ENCODE results near the gene NECAB3. TPM values are rescaled to one million over a fixed set of nuclear protein-coding genes. Genes with fewer than 3 reads are reported as not detected.

Gene NECAB3
- total and polyA plus RNA-seq, 4 donors, result 10.6 to 53.1 (median 23.3) TPM

DNA sequence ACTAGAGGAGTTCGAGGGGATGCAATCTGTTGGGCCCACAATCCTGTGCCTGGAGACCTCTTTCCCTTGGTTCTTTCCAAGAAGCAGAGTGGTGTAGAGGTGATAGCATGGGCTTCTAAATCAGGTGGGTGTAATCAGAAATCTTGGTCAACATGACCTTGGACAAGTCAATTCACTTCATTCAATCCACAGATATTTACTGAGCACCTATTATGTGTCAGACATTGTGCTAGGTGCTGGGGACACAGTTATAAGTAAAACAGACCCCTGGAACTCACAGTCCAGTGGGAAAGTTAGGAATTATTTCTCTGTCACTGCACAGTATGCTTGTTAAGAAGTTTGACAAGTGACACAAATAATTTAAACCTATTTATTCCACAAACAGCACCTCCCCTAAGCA, 15.3 kb upstream of the NECAB3 start:
- H3K27ac ChIP-seq (ENCODE audit: low read depth in 1 of 2, low read length in 2 of 2), result no peak overlapping the region
- 95 to 97% methylated on average over 1 of the region's 1 CpG for WGBS, 2 donors
- intact Hi-C loops (cut with DNase I), result loop anchor here in 1 of 2 donors (5.0 kb wide), 1 partner anchor 33 kb away; the partner anchor contains the start of gene PXMP4

DNA sequence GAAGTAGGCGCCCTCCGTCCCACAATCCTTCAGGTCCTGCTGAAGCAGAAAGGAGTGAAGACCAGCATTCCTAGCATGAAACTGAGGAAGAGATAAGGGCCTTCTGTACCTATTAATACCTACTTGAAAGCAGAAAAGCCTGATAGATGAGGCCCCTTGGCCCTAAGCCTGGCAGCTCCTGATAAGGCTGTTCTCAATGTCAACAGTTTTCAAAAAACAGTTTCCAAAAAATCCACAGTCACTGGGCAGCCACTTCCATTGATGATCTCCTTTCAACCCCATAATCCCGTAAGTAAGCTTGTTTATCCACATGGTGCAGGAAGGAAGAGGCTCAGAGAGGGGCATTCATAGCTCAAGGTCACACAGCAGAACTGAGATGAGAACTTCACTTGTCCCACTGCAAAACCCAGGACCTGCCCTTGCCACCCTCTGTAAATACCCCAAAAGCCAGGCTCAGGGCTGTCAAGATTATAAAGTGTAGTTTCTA, 14.8 kb upstream of the NECAB3 start:
- Histone ChIP-seq H3K27me3 (ENCODE audit: control insufficient read depth in 1 of 2, insufficient read depth in 2 of 2, low read length in 1 of 2) (no peaks in the 10 kb centered on the region), H3K4me1 (ENCODE audit: control insufficient read depth in 1 of 2, insufficient read depth in 2 of 2, low read length in 2 of 2) (no peaks in the 10 kb centered on the region), H3K9me3 (ENCODE audit: control insufficient read depth, low read length) (no peaks in the 10 kb centered on the region), H3K36me3 (ENCODE audit: control insufficient read depth in 1 of 2, insufficient read depth in 2 of 2, low read length in 1 of 2) (no peaks in the 10 kb centered on the region), H3K27ac (ENCODE audit: low read depth in 1 of 2, low read length in 2 of 2) (no peak overlapping the region), H3K4me3 (ENCODE audit: low read length in 2 of 2) (no peak overlapping the region)
- WGBS, 2 donors, result 70 to 76% methylated on average over 3 of the region's 3 CpGs
- DNase-seq, result no peak
- intact Hi-C loops (cut with DNase I), result loop anchor here in 1 of 2 donors (5.0 kb wide), 1 partner anchor 33 kb away; the partner anchor contains the start of gene PXMP4
- ATAC-seq (ENCODE audit: low FRiP score), result no peak

More for the DNA sequence above, 15.3 kb upstream of the NECAB3 start:
- H3K4me1 ChIP-seq (ENCODE audit: control insufficient read depth in 1 of 2, insufficient read depth in 2 of 2, low read length in 2 of 2), result no peaks in the 10 kb centered on the region
- ATAC-seq (ENCODE audit: low FRiP score) (no peak), DNase-seq (no peak)
- no peaks in the 10 kb centered on the region for H3K36me3 ChIP-seq (ENCODE audit: control insufficient read depth in 1 of 2, insufficient read depth in 2 of 2, low read length in 1 of 2)
- H3K4me3 ChIP-seq (ENCODE audit: low read length in 2 of 2), result no peak overlapping the region
- H3K9me3 ChIP-seq (ENCODE audit: control insufficient read depth, low read length), result no peaks in the 10 kb centered on the region
- H3K27me3 ChIP-seq (ENCODE audit: control insufficient read depth in 1 of 2, insufficient read depth in 2 of 2, low read length in 1 of 2), result no peaks in the 10 kb centered on the region

DNA sequence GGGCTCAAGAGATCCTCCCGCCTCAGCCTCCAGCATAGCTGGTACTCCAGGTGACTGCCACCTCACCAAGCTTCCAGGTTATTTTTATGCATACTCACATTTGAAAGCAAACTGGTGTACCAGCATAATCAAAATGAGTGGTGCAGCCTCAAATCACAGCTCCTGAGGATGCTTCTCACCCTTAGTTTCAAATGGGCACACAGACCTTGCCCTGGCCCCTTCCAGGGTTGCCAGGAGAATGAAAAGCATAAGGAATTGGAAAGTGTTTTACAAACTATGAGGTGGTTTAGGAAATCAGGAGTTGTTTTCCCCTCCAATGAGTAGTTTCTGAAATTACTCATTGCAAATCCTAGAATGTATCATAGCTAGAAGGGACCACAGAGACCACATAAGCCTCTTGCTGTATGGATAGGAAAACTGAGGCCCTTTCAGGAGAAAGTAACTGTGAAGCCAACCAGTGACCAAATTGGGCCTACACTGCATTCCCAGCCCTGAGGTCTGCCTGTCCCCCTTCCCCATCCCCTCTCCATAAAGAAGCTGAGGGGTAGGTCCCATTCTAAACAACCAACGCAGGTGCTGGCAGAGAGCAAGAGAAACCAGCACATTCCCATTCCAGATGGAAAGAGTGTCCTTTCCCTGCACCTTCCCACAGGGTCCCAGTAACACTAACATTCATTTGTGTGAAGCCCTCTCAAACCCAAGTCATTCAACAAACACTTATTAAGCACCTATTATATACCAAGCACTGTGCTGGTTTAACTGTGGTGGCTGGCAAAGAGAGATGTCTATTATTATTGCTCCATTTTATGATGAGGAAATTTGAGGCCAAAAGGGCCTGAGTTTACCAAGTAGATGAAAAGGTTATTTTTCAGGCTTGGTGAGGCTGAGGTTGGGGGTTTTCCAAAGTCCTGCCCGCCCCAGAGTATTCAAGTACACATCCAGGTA, 14.0 kb upstream of the NECAB3 start:
- no peak overlapping the region for H3K27ac ChIP-seq (ENCODE audit: low read depth in 1 of 2, low read length in 2 of 2)
- ATAC-seq (ENCODE audit: low FRiP score), result no peak
- intact Hi-C loops (cut with DNase I), result loop anchor here in 1 of 2 donors (5.0 kb wide), 1 partner anchor 34 kb away; the partner anchor contains the start of gene PXMP4
- no peaks in the 10 kb centered on the region for H3K4me1 ChIP-seq (ENCODE audit: control insufficient read depth in 1 of 2, insufficient read depth in 2 of 2, low read length in 2 of 2)
- H3K36me3 ChIP-seq (ENCODE audit: control insufficient read depth in 1 of 2, insufficient read depth in 2 of 2, low read length in 1 of 2), result no peaks in the 10 kb centered on the region
- DNase-seq, result no peak
- no peaks in the 10 kb centered on the region for H3K27me3 ChIP-seq (ENCODE audit: control insufficient read depth in 1 of 2, insufficient read depth in 2 of 2, low read length in 1 of 2)
- no peak overlapping the region for H3K4me3 ChIP-seq (ENCODE audit: low read length in 2 of 2)
- H3K9me3 ChIP-seq (ENCODE audit: control insufficient read depth, low read length), result no peaks in the 10 kb centered on the region
- WGBS, 2 donors, result 87 to 88% methylated on average over 3 of the region's 3 CpGs

DNA sequence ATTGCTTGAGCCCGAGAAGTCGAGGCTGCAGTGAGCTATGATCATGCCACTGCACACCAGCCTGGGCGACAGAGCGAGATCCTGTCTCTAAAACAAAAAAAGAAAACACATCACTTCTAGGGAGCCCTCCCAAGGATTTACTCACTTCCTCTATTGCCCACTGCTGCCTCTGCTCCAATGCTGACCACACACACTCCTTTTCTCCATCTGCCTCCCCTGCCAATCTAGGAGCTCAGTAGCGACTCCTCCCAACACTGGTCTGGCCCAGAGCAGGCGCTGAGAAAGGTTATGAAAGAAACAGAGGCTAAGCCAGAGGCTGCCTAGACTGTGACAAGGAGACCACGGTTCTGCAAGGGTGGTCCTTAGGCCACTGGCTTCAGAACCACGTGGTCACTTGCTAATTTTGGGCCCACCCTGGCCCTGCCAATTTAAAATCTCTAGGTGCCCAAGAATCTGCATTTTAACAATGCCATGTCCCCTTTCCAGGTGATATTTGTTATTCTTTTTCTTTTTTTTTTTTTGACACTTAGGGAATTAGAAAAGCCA, 13.2 kb upstream of the NECAB3 start:
- Histone ChIP-seq H3K27me3 (ENCODE audit: control insufficient read depth in 1 of 2, insufficient read depth in 2 of 2, low read length in 1 of 2) (no peaks in the 10 kb centered on the region), H3K36me3 (ENCODE audit: control insufficient read depth in 1 of 2, insufficient read depth in 2 of 2, low read length in 1 of 2) (no peaks in the 10 kb centered on the region), H3K4me1 (ENCODE audit: control insufficient read depth in 1 of 2, insufficient read depth in 2 of 2, low read length in 2 of 2) (no peaks in the 10 kb centered on the region), H3K9me3 (ENCODE audit: control insufficient read depth, low read length) (no peaks in the 10 kb centered on the region), H3K27ac (ENCODE audit: low read depth in 1 of 2, low read length in 2 of 2) (no peak overlapping the region), H3K4me3 (ENCODE audit: low read length in 2 of 2) (no peak overlapping the region)
- ATAC-seq (ENCODE audit: low FRiP score) (no peak), DNase-seq (no peak)
- 78 to 79% methylated on average over 8 of the region's 8 CpGs for WGBS, 2 donors
- intact Hi-C loops (cut with DNase I), result loop anchor here in 1 of 2 donors (5.0 kb wide), 1 partner anchor 35 kb away; the partner anchor contains the start of gene PXMP4

DNA sequence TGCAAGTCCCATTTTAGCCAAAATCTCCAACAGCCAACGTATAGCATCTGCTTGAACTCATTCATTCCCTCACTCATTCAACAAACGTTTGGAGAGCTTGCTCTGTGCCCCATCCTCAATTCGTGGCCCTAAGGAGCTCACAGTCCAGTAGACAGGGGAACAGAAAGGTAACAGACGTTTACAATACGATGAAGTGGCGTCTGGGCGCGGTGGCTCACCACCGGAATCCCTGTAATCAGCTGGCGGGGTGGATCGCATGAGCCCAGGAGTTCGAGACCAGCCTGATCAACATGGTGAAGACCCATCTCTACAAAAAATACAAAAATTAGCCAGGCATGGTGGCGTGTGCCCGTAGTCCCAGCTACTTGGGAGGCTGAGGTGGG, 12.7 kb upstream of the NECAB3 start:
- DNase-seq (no peak), ATAC-seq (ENCODE audit: low FRiP score) (no peak)
- H3K4me1 ChIP-seq (ENCODE audit: control insufficient read depth in 1 of 2, insufficient read depth in 2 of 2, low read length in 2 of 2), result no peaks in the 10 kb centered on the region
- H3K36me3 ChIP-seq (ENCODE audit: control insufficient read depth in 1 of 2, insufficient read depth in 2 of 2, low read length in 1 of 2), result no peaks in the 10 kb centered on the region
- no peaks in the 10 kb centered on the region for H3K9me3 ChIP-seq (ENCODE audit: control insufficient read depth, low read length)
- intact Hi-C loops (cut with DNase I), result loop anchor here in 1 of 2 donors (5.0 kb wide), 1 partner anchor 35 kb away; the partner anchor contains the start of gene PXMP4
- WGBS, 2 donors, result 81 to 85% methylated on average over 14 of the region's 14 CpGs
- H3K27ac ChIP-seq (ENCODE audit: low read depth in 1 of 2, low read length in 2 of 2), result no peak overlapping the region
- H3K27me3 ChIP-seq (ENCODE audit: control insufficient read depth in 1 of 2, insufficient read depth in 2 of 2, low read length in 1 of 2), result no peaks in the 10 kb centered on the region
- H3K4me3 ChIP-seq (ENCODE audit: low read length in 2 of 2), result no peak overlapping the region

DNA sequence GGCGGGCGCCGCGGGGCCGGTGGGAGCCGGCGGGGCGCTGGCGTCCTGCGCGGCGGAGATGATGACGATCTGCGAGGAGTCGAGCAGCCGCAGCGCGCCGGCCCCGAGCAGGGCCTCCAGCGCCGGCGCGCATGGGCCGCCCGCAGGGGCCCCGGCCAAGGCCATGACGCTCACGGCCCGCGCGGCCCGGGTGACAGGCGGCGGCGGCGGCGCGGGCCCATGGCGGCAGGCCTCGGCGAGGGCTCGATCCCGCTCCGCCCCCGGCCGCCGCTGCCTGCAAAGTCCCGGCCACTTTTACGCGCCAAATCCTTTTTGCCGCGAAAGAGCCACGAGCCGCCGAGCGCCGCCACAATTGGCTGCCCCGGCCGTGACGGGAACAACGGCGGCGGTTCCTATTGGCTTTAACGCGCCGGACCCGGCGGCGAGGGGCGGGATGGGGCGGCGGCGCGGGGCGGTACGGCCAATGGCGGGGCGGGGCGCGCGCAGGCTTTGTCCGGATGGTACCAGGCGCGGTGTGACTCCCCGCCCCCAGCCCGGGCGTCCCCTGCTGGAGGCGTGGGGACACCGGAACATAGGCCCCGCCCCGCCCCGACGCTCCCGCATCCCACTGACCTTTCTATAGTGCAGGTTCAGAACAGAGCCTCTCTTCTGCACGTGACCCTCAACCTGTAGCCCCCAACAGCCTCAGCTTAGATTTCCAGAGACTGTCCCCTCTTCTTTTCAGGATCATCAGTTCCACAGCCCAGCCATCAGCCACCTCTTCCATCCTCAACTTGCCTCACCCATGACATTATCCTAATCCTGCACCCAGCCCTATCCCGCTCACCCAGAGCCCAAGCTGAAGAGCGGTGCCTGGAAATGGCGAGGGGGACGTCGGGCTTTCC, 12.1 kb upstream of the NECAB3 start, which contains the start of gene E2F1:
Gene E2F1 (minus strand): TSS at position 286 of the 884 bp plus-strand sequence. CDS start 121 bp downstream, at position 165.
- Histone ChIP-seq H3K27ac (ENCODE audit: low read depth in 1 of 2, low read length in 2 of 2) (no peak within 1 kb of the TSS), H3K9me3 (ENCODE audit: control insufficient read depth, low read length) (no peaks in the 10 kb centered on the region), H3K27me3 (ENCODE audit: control insufficient read depth in 1 of 2, insufficient read depth in 2 of 2, low read length in 1 of 2) (no peaks in the 10 kb centered on the region), H3K36me3 (ENCODE audit: control insufficient read depth in 1 of 2, insufficient read depth in 2 of 2, low read length in 1 of 2) (no peaks in the 10 kb centered on the region), H3K4me1 (ENCODE audit: control insufficient read depth in 1 of 2, insufficient read depth in 2 of 2, low read length in 2 of 2) (no peaks in the 10 kb centered on the region), H3K4me3 (ENCODE audit: low read length in 2 of 2) (peak within 1 kb of the TSS; percentile 40 to 47)
- ATAC-seq (ENCODE audit: low FRiP score) (peak; percentile 97), DNase-seq (peak; percentile 97 to 98)
- intact Hi-C loops (cut with DNase I), result loop anchor here in 1 of 2 donors (5.0 kb wide), 1 partner anchor 36 kb away; the partner anchor contains the start of gene PXMP4
- WGBS, 2 donors, result 2 to 3% methylated on average over 63 to 101 of the region's 101 CpGs

DNA sequence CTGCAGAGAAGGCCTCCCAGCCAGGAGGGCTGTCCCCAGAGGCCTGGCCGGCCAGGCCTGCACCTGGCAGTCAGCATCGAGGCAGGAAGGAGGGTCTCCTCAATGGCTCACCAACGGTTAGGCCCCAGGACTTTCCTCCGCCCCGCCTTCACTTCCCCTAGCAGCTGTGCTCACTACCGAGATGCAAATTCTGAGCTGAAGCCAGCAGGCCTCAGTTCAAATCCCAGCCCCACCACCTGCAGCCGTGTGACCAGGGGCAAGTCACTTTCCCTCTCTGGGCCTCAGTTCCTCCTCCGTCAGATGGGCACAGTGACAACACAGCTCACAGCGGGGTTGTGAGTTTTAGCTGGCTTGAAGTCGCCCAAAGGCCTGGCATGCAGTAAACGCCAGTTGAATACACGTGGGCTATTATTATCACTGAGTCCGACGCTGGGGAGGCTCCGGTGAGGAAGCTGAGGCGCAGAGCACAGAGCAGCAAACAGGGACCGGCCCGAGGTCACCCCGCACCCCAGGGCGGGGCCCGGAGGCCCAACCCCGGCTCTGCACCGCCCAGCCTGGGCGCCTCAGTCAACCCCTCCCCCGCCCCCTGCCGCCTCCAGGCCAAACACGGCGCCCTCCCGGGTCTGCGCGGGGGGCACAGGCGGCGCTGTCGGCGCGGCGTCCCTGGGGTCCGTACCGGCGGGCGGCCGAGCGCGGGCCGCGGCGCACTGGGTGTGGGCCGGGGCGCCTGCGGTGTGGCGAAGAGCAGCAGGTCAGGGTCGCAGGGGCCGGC, 11.3 kb upstream of the NECAB3 start:
- Histone ChIP-seq H3K4me3 (ENCODE audit: low read length in 2 of 2) (peak overlapping the region; percentile 40 to 47), H3K36me3 (ENCODE audit: control insufficient read depth in 1 of 2, insufficient read depth in 2 of 2, low read length in 1 of 2) (no peaks in the 10 kb centered on the region), H3K4me1 (ENCODE audit: control insufficient read depth in 1 of 2, insufficient read depth in 2 of 2, low read length in 2 of 2) (no peaks in the 10 kb centered on the region), H3K27ac (ENCODE audit: low read depth in 1 of 2, low read length in 2 of 2) (no peak overlapping the region), H3K27me3 (ENCODE audit: control insufficient read depth in 1 of 2, insufficient read depth in 2 of 2, low read length in 1 of 2) (no peaks in the 10 kb centered on the region), H3K9me3 (ENCODE audit: control insufficient read depth, low read length) (no peaks in the 10 kb centered on the region)
- intact Hi-C loops (cut with DNase I), result loop anchor here in 1 of 2 donors (5.0 kb wide), 1 partner anchor 37 kb away; the partner anchor contains the start of gene PXMP4
- DNase-seq, result no peak
- no peak for ATAC-seq (ENCODE audit: low FRiP score)
- 4 to 6% methylated on average over 39 to 53 of the region's 53 CpGs for WGBS, 2 donors
